Measurements from ENCODE around the gene LIG3. TPM values are rescaled to one million over a fixed set of nuclear protein-coding genes. Genes with fewer than 3 reads are reported as not detected.

The LIG3 gene
- total RNA-seq, 1 donor from 2014 or later = 101 TPM

- Mint-ChIP-seq H3K4me3 (ENCODE audit: low read depth) (no peak overlapping the region), H3K36me3 (ENCODE audit: insufficient read depth) (peaks cover 22% of the 10 kb centered on the region), H3K27me3 (no peaks in the 10 kb centered on the region), H3K4me1 (ENCODE audit: low read depth) (peaks cover 3% of the 10 kb centered on the region), H3K27ac (no peak overlapping the region), H3K9me3 (ENCODE audit: low read depth) (no peaks in the 10 kb centered on the region)
- DNase-seq (ENCODE audit: low spot score, unreplicated experiment) = no peak
- no peak for TF ChIP-seq CTCF (IDR thresholded peaks at IDR 0.05; ENCODE audit: unreplicated experiment)
These were observed 26.6 kb downstream of the LIG3 start for GRCh38 chr17:35006961-35007360.

GRCh38 chr17:35010093-35010492 lies 29.8 kb downstream of the LIG3 start:
- Mint-ChIP-seq H3K27me3 (no peaks in the 10 kb centered on the region), H3K36me3 (ENCODE audit: insufficient read depth) (peaks cover 13% of the 10 kb centered on the region), H3K4me3 (ENCODE audit: low read depth) (no peak overlapping the region), H3K4me1 (ENCODE audit: low read depth) (peaks cover 8% of the 10 kb centered on the region), H3K27ac (no peak overlapping the region), H3K9me3 (ENCODE audit: low read depth) (no peaks in the 10 kb centered on the region)
- TF ChIP-seq CTCF (IDR thresholded peaks at IDR 0.05; ENCODE audit: unreplicated experiment) = no peak
- no peak for DNase-seq (ENCODE audit: low spot score, unreplicated experiment)

- Mint-ChIP-seq H3K27ac (peak overlapping the region; percentile 23), H3K9me3 (ENCODE audit: low read depth) (no peaks in the 10 kb centered on the region), H3K27me3 (no peaks in the 10 kb centered on the region), H3K4me1 (ENCODE audit: low read depth) (peaks cover 8% of the 10 kb centered on the region), H3K36me3 (ENCODE audit: insufficient read depth) (peaks cover 13% of the 10 kb centered on the region), H3K4me3 (ENCODE audit: low read depth) (no peak overlapping the region)
- TF ChIP-seq CTCF (IDR thresholded peaks at IDR 0.05; ENCODE audit: unreplicated experiment) = no peak
- DNase-seq (ENCODE audit: low spot score, unreplicated experiment) = no peak
These were observed 31.4 kb downstream of the LIG3 start for GRCh38 chr17:35011671-35012216.

- no peak for TF ChIP-seq CTCF (IDR thresholded peaks at IDR 0.05; ENCODE audit: unreplicated experiment)
- Mint-ChIP-seq H3K4me3 (ENCODE audit: low read depth) (no peak overlapping the region), H3K27me3 (no peaks in the 10 kb centered on the region), H3K9me3 (ENCODE audit: low read depth) (no peaks in the 10 kb centered on the region), H3K27ac (no peak overlapping the region), H3K4me1 (ENCODE audit: low read depth) (peaks cover 21% of the 10 kb centered on the region), H3K36me3 (ENCODE audit: insufficient read depth) (peaks cover 13% of the 10 kb centered on the region)
- no peak for DNase-seq (ENCODE audit: low spot score, unreplicated experiment)
These were observed 36.1 kb downstream of the LIG3 start for GRCh38 chr17:35016369-35016768.

- DNase-seq (ENCODE audit: low spot score, unreplicated experiment) = no peak
- H3K4me1 Mint-ChIP-seq (ENCODE audit: low read depth) = peaks cover 18% of the 10 kb centered on the region
- no peak overlapping the region for H3K27ac Mint-ChIP-seq
- TF ChIP-seq CTCF (IDR thresholded peaks at IDR 0.05; ENCODE audit: unreplicated experiment) = no peak
- no peak overlapping the region for H3K4me3 Mint-ChIP-seq (ENCODE audit: low read depth)
- H3K36me3 Mint-ChIP-seq (ENCODE audit: insufficient read depth) = peaks cover 13% of the 10 kb centered on the region
- H3K9me3 Mint-ChIP-seq (ENCODE audit: low read depth) = no peaks in the 10 kb centered on the region
- no peaks in the 10 kb centered on the region for H3K27me3 Mint-ChIP-seq
These were observed 36.7 kb downstream of the LIG3 start for GRCh38 chr17:35017021-35017420.
